K562 (cell line): ENCODE measurements around the gene CFAP90. TPM values are rescaled to one million over a fixed set of nuclear protein-coding genes. Genes with fewer than 3 reads are reported as not detected.

Experiments used
- ATAC-seq: fragments of 200-7000 bp; cut with Tn5 transposase; 3 replicates; pipeline ENCODE4 v1.9.1; 2020; ENCODE audit warnings: moderate library complexity
- BruUV-seq: library from RNA; stranded (reverse); fragments of 400-500 nt; replicated peaks from 2 replicates; lab custom pipeline; 2021; lab: Mats Ljungman, UMichigan
- CTCF ChIA-PET: fragments of 300-600 bp; formaldehyde crosslinking; extraction: SDS; loops from one replicate; lab custom pipeline; 2021; ENCODE audit warnings: low intra/inter-chr PET ratio; lab: Yijun Ruan, JAX
- POLR2A ChIA-PET: fragments of 300-600, 350-650 bp; sonication (Branson Sonifier 250); formaldehyde crosslinking; extraction: SDS; loops from one replicate; lab custom pipeline; 2021; ENCODE audit warnings: antibody characterized with exemption, inconsistent platforms; lab: Yijun Ruan, JAX
- DNase-seq, 4 experiments: peaks; one replicate each; pipeline versions ENCODE4 v3.0.0 to v3.0.0-alpha.2; 2011 to 2018; ENCODE audit warnings: low spot score in 3 of 4, mixed read lengths in 3 of 4; ENCODE audit errors: extremely low read depth in 1 of 4
- FAIRE-seq: peaks from 2 replicates; lab custom pipeline; 2011; peaks lifted over from hg19 to GRCh38; lab: Jason Lieb, UNC
- H2AFZ ChIP-seq: 2 replicates; pipeline ENCODE4 v1.6.0; 2011; ENCODE audit warnings: low read depth, low read length, control low read depth, inconsistent platforms
- H3K27ac ChIP-seq: fragments of 200-600 bp; 3 replicates; pipeline ENCODE4 v1.8.0; 2011; ENCODE audit warnings: low read depth, mild to moderate bottlenecking, control low read depth, inconsistent platforms, low read length, moderate library complexity, mixed read lengths; ENCODE audit errors: extremely low read depth
- H3K27me3 ChIP-seq, 2 experiments: fragments of 300-600 bp in 1 of 2; 2 replicates in 1 of 2; 3 replicates in 1 of 2; pipeline versions ENCODE4 v1.6.0 to v1.8.0; 2011; ENCODE audit warnings: inconsistent platforms in 2 of 2, low read length in 2 of 2, mild to moderate bottlenecking in 1 of 2, mixed read lengths in 1 of 2, moderate library complexity in 1 of 2; ENCODE audit not compliant: control insufficient read depth in 2 of 2, insufficient read depth in 2 of 2
- H3K36me3 ChIP-seq: fragments of 300-600 bp; 3 replicates; pipeline ENCODE4 v1.8.0; 2011; ENCODE audit warnings: mild to moderate bottlenecking, low read length, inconsistent platforms; ENCODE audit not compliant: control insufficient read depth, insufficient read depth
- H3K4me1 ChIP-seq, 2 experiments: fragments of 200-600 bp in 1 of 2; replicated peaks in 1 of 2; 2 replicates in 1 of 2; 3 replicates in 1 of 2; pipeline versions ENCODE4 v1.5.1 to v1.8.0; 2011; ENCODE audit warnings: inconsistent platforms in 2 of 2, low read length in 2 of 2, mild to moderate bottlenecking in 1 of 2, mixed read lengths in 1 of 2, moderate library complexity in 1 of 2; ENCODE audit not compliant: control insufficient read depth in 2 of 2, insufficient read depth in 2 of 2
- H3K4me2 ChIP-seq: 2 replicates; pipeline ENCODE4 v1.6.1; 2011; ENCODE audit warnings: low read length, control low read depth, inconsistent platforms, mixed read lengths; ENCODE audit not compliant: insufficient read depth
- H3K4me3 ChIP-seq: fragments of 200-600 bp; sonication (generic), shearing (Covaris generic); 2 replicates; pipeline ENCODE4 v1.5.1; 2016; ENCODE audit warnings: control low read depth, inconsistent platforms
- H3K79me2 ChIP-seq: fragments of 200-600 bp; 3 replicates; pipeline ENCODE4 v1.8.0; 2011; ENCODE audit warnings: low read length, inconsistent platforms; ENCODE audit not compliant: control insufficient read depth, insufficient read depth
- H3K9ac ChIP-seq, 2 experiments: 2 replicates each; pipeline versions ENCODE4 v1.6.0 to v1.6.1; 2011; ENCODE audit warnings: low read depth in 2 of 2, low read length in 2 of 2, control low read depth in 1 of 2, inconsistent platforms in 1 of 2, mild to moderate bottlenecking in 1 of 2, mixed read lengths in 1 of 2; ENCODE audit not compliant: insufficient read depth in 1 of 2
- H3K9me1 ChIP-seq: one replicate; pipeline ENCODE4 v1.6.0; 2011; ENCODE audit warnings: inconsistent platforms, mild to moderate bottlenecking, low read length, moderate library complexity; ENCODE audit not compliant: control insufficient read depth, insufficient read depth
- H3K9me3 ChIP-seq: replicated peaks from 2 replicates; pipeline ENCODE4 v1.5.1; 2011; ENCODE audit warnings: low read depth, low read length, inconsistent platforms; ENCODE audit not compliant: control insufficient read depth, insufficient read depth
- H4K20me1 ChIP-seq: replicated peaks from 2 replicates; pipeline ENCODE4 v1.6.1; 2011; ENCODE audit warnings: low read length, inconsistent platforms, mixed read lengths; ENCODE audit not compliant: control insufficient read depth, insufficient read depth
- CBFA2T3 ChIP-seq: fragments of 450-650 bp; IDR thresholded peaks from 2 replicates; pipeline ENCODE4 v1.6.1; 2017
- CBX3 ChIP-seq, 2 experiments: IDR thresholded peaks; 1 replicate in 1 of 2; 2 replicates in 1 of 2; pipeline ENCODE4 v1.6.1; 2012; ENCODE audit warnings: inconsistent platforms in 2 of 2, low read length in 2 of 2, borderline replicate concordance in 1 of 2, control low read depth in 1 of 2
- HCFC1 ChIP-seq: IDR thresholded peaks from 2 replicates; pipeline ENCODE4 v1.6.1; 2012; ENCODE audit warnings: low read depth, low read length, improper control_type of control experiment
- HDAC1 ChIP-seq, 2 experiments: fragments of 450-650 bp; IDR thresholded peaks; 2 replicates each; pipeline ENCODE4 v1.6.1; 2016 to 2017; ENCODE audit warnings: inconsistent platforms in 1 of 2, mild to moderate bottlenecking in 1 of 2, moderate library complexity in 1 of 2
- KDM1A ChIP-seq, 2 experiments: fragments of 450-650 bp; IDR thresholded peaks; 2 replicates each; pipeline ENCODE4 v1.6.1; 2016; ENCODE audit warnings: mild to moderate bottlenecking in 2 of 2
- MYC ChIP-seq, 2 experiments: fragments of 250-450 bp in 1 of 2; sonication (Bioruptor Pico) in 1 of 2; IDR thresholded peaks; 2 replicates each; pipeline versions ENCODE4 v1.5.1 to v1.6.1; 2012 to 2021; ENCODE audit warnings: low read depth in 2 of 2, borderline replicate concordance in 1 of 2, improper control_type of control experiment in 1 of 2, low read length in 1 of 2, mild to moderate bottlenecking in 1 of 2, moderate library complexity in 1 of 2
- ZNF589 ChIP-seq: fragments of 200-800 bp; sonication (Bioruptor generic); IDR thresholded peaks from 2 replicates; pipeline ENCODE4 v1.6.1; 2016; ENCODE audit warnings: low read depth, missing genetic modification characterization, missing compliant biosample characterization
- WGBS: fragments of 100-300 bp; shearing (Covaris generic); methylation state at CpG from one replicate; pipeline ENCODE4 v1.1.6; 2016; ENCODE audit warnings: low coverage, mixed read lengths; ENCODE audit not compliant: insufficient coverage; ENCODE audit errors: missing lambda C conversion rate; 5-methylcytosine and 5-hydroxymethylcytosine counted together
- in situ Hi-C: fragments of 300-500 bp; cut with MboI; formaldehyde crosslinking; loops from 4 replicates; pipeline ENCODE4 v1.15.0; 2018; ENCODE audit warnings: inconsistent platforms, mixed read lengths
- intact Hi-C: fragments of 100-400 bp; cut with micrococcal nuclease; formaldehyde crosslinking; loops from 2 replicates; pipeline ENCODE4 v1.14.2; 2022
- polyA plus RNA-seq, 8 experiments: library from polyadenylated mRNA; depleted of rRNA in 4 of 8; stranded (reverse) in 5 of 8; unstranded in 3 of 8; fragments of >200 nt; fragmentation: Nextera tagmentation in 2 of 8; fragmentation: Illumina TruSeq in 1 of 8; extraction: Ambion mirVana in 2 of 8; extraction: Trizol in 1 of 8; gene quantifications; 2 replicates each; pipeline versions ENCODE4 v1.2.1 to v1.2.3, GENCODE V29; 2011 to 2014; ENCODE audit warnings: inconsistent platforms in 1 of 8, missing spikeins in 1 of 8
- total RNA-seq, 7 experiments: library from RNA; depleted of rRNA in 6 of 7; stranded (reverse); fragments of >200 nt in 6 of 7; fragmentation: Illumina TruSeq in 2 of 7; extraction: Trizol in 2 of 7; gene quantifications; 2 replicates each; pipeline versions ENCODE4 v1.2.1 to v1.2.3, GENCODE V29; 2011 to 2021; ENCODE audit warnings: low replicate concordance in 1 of 7
- TF ChIP-seq, protein P1 (sequence below): fragments of 250-450 bp; sonication (Bioruptor Pico); IDR thresholded peaks from 2 replicates; pipeline ENCODE4 v1.4.0; 2020

CFAP90 gene
- total and polyA plus RNA-seq, 9 of the 15 experiments (the other 6 are each of a cell fraction or from before 2014, with no cell fraction given): not detected

DNA sequence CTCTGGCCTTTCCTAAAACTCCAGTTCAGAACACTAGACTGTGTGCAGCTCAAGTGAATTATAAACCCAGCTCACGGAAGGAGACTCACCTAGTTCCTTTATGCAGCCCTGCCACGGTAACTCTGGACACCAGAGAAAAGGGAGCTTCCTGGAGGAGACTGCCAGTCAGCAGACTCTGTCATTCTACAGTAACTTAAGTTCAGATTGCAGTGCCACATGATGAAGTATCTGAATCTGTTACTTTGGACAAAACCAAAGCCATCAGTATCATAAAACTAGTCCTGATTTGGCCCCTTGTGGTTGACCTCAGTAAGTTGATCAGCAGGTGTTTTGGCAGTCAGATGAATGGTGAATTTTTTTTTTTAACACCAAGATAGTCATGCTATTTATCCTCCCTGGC is 20.7 kb upstream of the CFAP90 start:
- peaks cover 16% of the 10 kb centered on the region for H4K20me1 ChIP-seq
- peaks cover 71% of the 10 kb centered on the region for H3K36me3 ChIP-seq
- H3K4me3 ChIP-seq: no peak overlapping the region
- intact Hi-C loops (no loop called here), in situ Hi-C loops (no loop called here)
- no peaks in the 10 kb centered on the region for H3K27me3 ChIP-seq
- 92% methylated on average over 2 of the region's 2 CpGs for WGBS
- peaks cover 98% of the 10 kb centered on the region for H3K79me2 ChIP-seq
- ChIA-PET CTCF (no interaction called here), POLR2A (interaction anchor here (1.0 to 1.6 kb wide), 2 partner anchors 13 kb away, joined by 4 read pairs; no protein-coding TSS in a partner anchor)
- H2AFZ ChIP-seq: no peak overlapping the region
- peaks cover 3% of the 10 kb centered on the region for H3K9me1 ChIP-seq
- ATAC-seq: no peak
- FAIRE-seq: no peak
- no peak overlapping the region for H3K4me2 ChIP-seq
- no peaks in the 10 kb centered on the region for H3K9me3 ChIP-seq
- DNase-seq: no peak
- H3K27ac ChIP-seq: no peak overlapping the region
- BruUV-seq: no TSS peak
- no peak overlapping the region; a peak in 1 of 4 replicates for H3K9ac ChIP-seq
- H3K4me1 ChIP-seq: peaks cover 6 to 13% of the 10 kb centered on the region in 2 experiments; a peak in 4 of 5 replicates
- peak; percentile 87 to 90 for TF ChIP-seq KDM1A (IDR thresholded peaks at IDR 0.05)
- no peak for TF ChIP-seq ZNF589 (CRISPR knock-in tag)
- TF ChIP-seq CBFA2T3: 0 out of 2 replicates have a peak, but pooled peaks have one; percentile 4
- TF ChIP-seq HDAC1 (IDR thresholded peaks at IDR 0.05): peak in 1 of 2 experiments; percentile 56; a peak in 1 of 4 replicates

DNA sequence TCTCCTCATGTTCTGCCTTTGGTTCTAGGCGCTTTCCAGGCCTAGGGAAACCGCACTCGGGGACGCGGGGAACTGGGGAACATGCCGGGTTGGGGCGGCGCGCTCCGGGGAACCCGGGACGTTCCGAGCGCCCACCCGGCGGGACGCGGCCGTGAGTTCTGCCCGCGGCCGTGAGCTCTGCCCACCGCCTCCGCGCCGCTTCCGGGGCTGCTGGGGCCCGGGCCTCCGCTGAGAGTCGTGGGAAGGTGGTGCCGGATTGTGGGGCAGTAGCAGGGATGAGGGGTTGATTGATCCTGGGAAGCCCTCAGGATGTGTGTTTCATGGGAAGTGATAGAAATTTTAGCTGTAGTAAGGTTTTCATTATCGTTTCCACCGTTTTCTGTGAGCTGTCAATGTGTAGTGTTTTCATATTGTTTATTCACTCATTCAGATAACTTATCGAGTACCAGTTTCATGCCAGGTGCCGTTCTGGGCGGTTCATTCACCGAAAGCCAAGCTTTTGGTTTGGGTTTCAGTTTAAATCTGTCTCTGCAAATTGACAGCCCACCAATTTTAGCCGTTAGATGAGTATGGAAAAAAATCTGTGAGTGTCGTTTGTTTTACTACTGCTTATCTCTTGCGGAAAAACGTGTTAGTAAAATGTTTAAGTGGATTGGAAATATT is 18.7 kb upstream of the CFAP90 start:
- FAIRE-seq (no peak), DNase-seq (peak in 2 of 4 experiments; percentile 37 to 38), ATAC-seq (peak; percentile 70)
- intact Hi-C loops: no loop called here
- ChIA-PET CTCF (no interaction called here), POLR2A (interaction anchor here (0.8 to 2.2 kb wide), 3 partner anchors 10 to 41 kb away, joined by 3 to 11 read pairs (median 4); no protein-coding TSS in a partner anchor)
- H4K20me1 ChIP-seq: peaks cover 16% of the 10 kb centered on the region
- H3K4me3 ChIP-seq: peak overlapping the region; percentile 93
- peak overlapping the region; percentile 83 to 96 for H3K9ac ChIP-seq
- peaks cover 94% of the 10 kb centered on the region for H3K79me2 ChIP-seq
- under 1% methylated on average over 40 of the region's 41 CpGs for WGBS
- H3K36me3 ChIP-seq: peaks cover 71% of the 10 kb centered on the region
- peaks cover 6 to 20% of the 10 kb centered on the region in 2 experiments; a peak in 4 of 5 replicates for H3K4me1 ChIP-seq
- peaks cover 3% of the 10 kb centered on the region for H3K9me1 ChIP-seq
- peak overlapping the region; percentile 87 for H2AFZ ChIP-seq
- no TSS peak for BruUV-seq
- no peaks in the 10 kb centered on the region for H3K9me3 ChIP-seq
- in situ Hi-C loops: no loop called here
- peak overlapping the region; percentile 95 for H3K4me2 ChIP-seq
- H3K27ac ChIP-seq: peak overlapping the region; percentile 77
- H3K27me3 ChIP-seq: no peaks in the 10 kb centered on the region
- no peak for TF ChIP-seq HCFC1
- no peak for TF ChIP-seq CBX3 (IDR thresholded peaks at IDR 0.05; ENCODE audit: borderline replicate concordance in 1 of 2, low read length in 2 of 2)
- TF ChIP-seq, protein P1, sequence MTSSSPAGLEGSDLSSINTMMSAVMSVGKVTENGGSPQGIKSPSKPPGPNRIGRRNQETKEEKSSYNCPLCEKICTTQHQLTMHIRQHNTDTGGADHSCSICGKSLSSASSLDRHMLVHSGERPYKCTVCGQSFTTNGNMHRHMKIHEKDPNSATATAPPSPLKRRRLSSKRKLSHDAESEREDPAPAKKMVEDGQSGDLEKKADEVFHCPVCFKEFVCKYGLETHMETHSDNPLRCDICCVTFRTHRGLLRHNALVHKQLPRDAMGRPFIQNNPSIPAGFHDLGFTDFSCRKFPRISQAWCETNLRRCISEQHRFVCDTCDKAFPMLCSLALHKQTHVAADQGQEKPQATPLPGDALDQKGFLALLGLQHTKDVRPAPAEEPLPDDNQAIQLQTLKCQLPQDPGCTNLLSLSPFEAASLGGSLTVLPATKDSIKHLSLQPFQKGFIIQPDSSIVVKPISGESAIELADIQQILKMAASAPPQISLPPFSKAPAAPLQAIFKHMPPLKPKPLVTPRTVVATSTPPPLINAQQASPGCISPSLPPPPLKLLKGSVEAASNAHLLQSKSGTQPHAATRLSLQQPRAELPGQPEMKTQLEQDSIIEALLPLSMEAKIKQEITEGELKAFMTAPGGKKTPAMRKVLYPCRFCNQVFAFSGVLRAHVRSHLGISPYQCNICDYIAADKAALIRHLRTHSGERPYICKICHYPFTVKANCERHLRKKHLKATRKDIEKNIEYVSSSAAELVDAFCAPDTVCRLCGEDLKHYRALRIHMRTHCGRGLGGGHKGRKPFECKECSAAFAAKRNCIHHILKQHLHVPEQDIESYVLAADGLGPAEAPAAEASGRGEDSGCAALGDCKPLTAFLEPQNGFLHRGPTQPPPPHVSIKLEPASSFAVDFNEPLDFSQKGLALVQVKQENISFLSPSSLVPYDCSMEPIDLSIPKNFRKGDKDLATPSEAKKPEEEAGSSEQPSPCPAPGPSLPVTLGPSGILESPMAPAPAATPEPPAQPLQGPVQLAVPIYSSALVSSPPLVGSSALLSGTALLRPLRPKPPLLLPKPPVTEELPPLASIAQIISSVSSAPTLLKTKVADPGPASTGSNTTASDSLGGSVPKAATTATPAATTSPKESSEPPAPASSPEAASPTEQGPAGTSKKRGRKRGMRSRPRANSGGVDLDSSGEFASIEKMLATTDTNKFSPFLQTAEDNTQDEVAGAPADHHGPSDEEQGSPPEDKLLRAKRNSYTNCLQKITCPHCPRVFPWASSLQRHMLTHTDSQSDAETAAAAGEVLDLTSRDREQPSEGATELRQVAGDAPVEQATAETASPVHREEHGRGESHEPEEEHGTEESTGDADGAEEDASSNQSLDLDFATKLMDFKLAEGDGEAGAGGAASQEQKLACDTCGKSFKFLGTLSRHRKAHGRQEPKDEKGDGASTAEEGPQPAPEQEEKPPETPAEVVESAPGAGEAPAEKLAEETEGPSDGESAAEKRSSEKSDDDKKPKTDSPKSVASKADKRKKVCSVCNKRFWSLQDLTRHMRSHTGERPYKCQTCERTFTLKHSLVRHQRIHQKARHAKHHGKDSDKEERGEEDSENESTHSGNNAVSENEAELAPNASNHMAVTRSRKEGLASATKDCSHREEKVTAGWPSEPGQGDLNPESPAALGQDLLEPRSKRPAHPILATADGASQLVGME: 0 out of 2 replicates have a peak, but pooled peaks have one; percentile 14
- no peak for TF ChIP-seq MYC (IDR thresholded peaks at IDR 0.05; ENCODE audit: low read depth, low read length)
- TF ChIP-seq MYC (CRISPR knock-in tag; IDR thresholded peaks at IDR 0.05; ENCODE audit: borderline replicate concordance, low read depth): no peak
